H9 (cell line): ENCODE data around the gene ST3GAL5. TPM values are rescaled to one million over a fixed set of nuclear protein-coding genes. Genes with fewer than 3 reads are reported as not detected.

Source experiments
- DNase-seq: peaks from one replicate; pipeline ENCODE4 v3.0.0-alpha.2; 2017
- H2AFZ ChIP-seq: one replicate; pipeline ENCODE4 v1.6.1; 2013; ENCODE audit warnings: mild to moderate bottlenecking, low read length, control low read depth, moderate library complexity
- H2AK5ac ChIP-seq: 2 replicates; pipeline ENCODE4 v1.6.1; 2013; ENCODE audit warnings: low read length, control low read depth, mixed read lengths; ENCODE audit not compliant: insufficient read length
- H2BK120ac ChIP-seq: one replicate; pipeline ENCODE4 v1.6.1; 2013; ENCODE audit warnings: low read depth, mild to moderate bottlenecking, low read length, control low read depth, inconsistent platforms; ENCODE audit not compliant: poor library complexity, severe bottlenecking
- H2BK12ac ChIP-seq: 2 replicates; pipeline ENCODE4 v1.6.1; 2013; ENCODE audit warnings: low read length, control low read depth, mixed read lengths, low read depth; ENCODE audit not compliant: insufficient read length
- H2BK15ac ChIP-seq: 2 replicates; pipeline ENCODE4 v1.6.1; 2013; ENCODE audit warnings: low read depth, low read length, control low read depth
- H2BK20ac ChIP-seq: one replicate; pipeline ENCODE4 v1.6.1; 2013; ENCODE audit warnings: low read depth, mild to moderate bottlenecking, low read length, control low read depth, inconsistent platforms; ENCODE audit not compliant: poor library complexity, severe bottlenecking
- H2BK5ac ChIP-seq: 2 replicates; pipeline ENCODE4 v1.6.1; 2013; ENCODE audit warnings: low read length, control low read depth, mixed read lengths; ENCODE audit not compliant: insufficient read length
- H3K14ac ChIP-seq: 2 replicates; pipeline ENCODE4 v1.6.1; 2013; ENCODE audit warnings: low read length, control low read depth; ENCODE audit not compliant: insufficient read depth
- H3K18ac ChIP-seq: 2 replicates; pipeline ENCODE4 v1.6.1; 2013; ENCODE audit warnings: low read depth, mild to moderate bottlenecking, mixed read lengths, low read length, control low read depth; ENCODE audit not compliant: insufficient read length
- H3K23ac ChIP-seq: 2 replicates; pipeline ENCODE4 v1.6.1; 2013; ENCODE audit warnings: low read length, control low read depth, mixed read lengths, low read depth; ENCODE audit not compliant: insufficient read length
- H3K23me2 ChIP-seq: 2 replicates; pipeline ENCODE4 v1.6.1; 2013; ENCODE audit warnings: low read depth, mild to moderate bottlenecking, mixed read lengths, low read length, control low read depth; ENCODE audit not compliant: insufficient read length, poor library complexity, severe bottlenecking
- H3K27ac ChIP-seq: 2 replicates; pipeline ENCODE4 v1.5.1; 2013; ENCODE audit warnings: low read length, control low read depth, mixed read lengths, low read depth; ENCODE audit not compliant: insufficient read length
- H3K27me3 ChIP-seq: 2 replicates; pipeline ENCODE4 v1.6.1; 2013; ENCODE audit warnings: low read length, control low read depth, inconsistent platforms; ENCODE audit not compliant: insufficient read depth
- H3K4ac ChIP-seq: 2 replicates; pipeline ENCODE4 v1.6.1; 2013; ENCODE audit warnings: low read depth, mild to moderate bottlenecking, control low read depth, inconsistent platforms, low read length, moderate library complexity
- H3K4me1 ChIP-seq: 2 replicates; pipeline ENCODE4 v1.6.1; 2013; ENCODE audit warnings: low read length, control low read depth, inconsistent platforms; ENCODE audit not compliant: insufficient read depth
- H3K4me2 ChIP-seq: 2 replicates; pipeline ENCODE4 v1.6.1; 2013; ENCODE audit warnings: low read length, control low read depth, mixed read lengths; ENCODE audit not compliant: insufficient read length, insufficient read depth
- H3K56ac ChIP-seq: 2 replicates; pipeline ENCODE4 v1.6.1; 2013; ENCODE audit warnings: low read depth, mild to moderate bottlenecking, mixed read lengths, low read length, control low read depth; ENCODE audit not compliant: insufficient read length
- H3K79me1 ChIP-seq: 2 replicates; pipeline ENCODE4 v1.6.1; 2013; ENCODE audit warnings: low read depth, mild to moderate bottlenecking, moderate library complexity, low read length, control low read depth, inconsistent platforms; ENCODE audit not compliant: insufficient read depth, poor library complexity, severe bottlenecking
- H3K79me2 ChIP-seq: 2 replicates; pipeline ENCODE4 v1.6.1; 2013; ENCODE audit warnings: low read length, control low read depth, inconsistent platforms; ENCODE audit not compliant: insufficient read depth
- H3K9ac ChIP-seq: 2 replicates; pipeline ENCODE4 v1.6.1; 2013; ENCODE audit warnings: low read length, control low read depth, mixed read lengths; ENCODE audit not compliant: insufficient read length; ENCODE audit errors: extremely low read depth
- H3K9me3 ChIP-seq: one replicate; pipeline ENCODE4 v1.6.1; 2013; ENCODE audit warnings: low read depth, low read length, inconsistent platforms; ENCODE audit not compliant: control insufficient read depth
- H3T11ph ChIP-seq: one replicate; pipeline ENCODE4 v1.6.1; 2013; ENCODE audit warnings: mild to moderate bottlenecking, low read length, control low read depth, inconsistent platforms
- H4K20me1 ChIP-seq: one replicate; pipeline ENCODE4 v1.6.1; 2013; ENCODE audit not compliant: control insufficient read depth, insufficient read length, insufficient read depth
- H4K5ac ChIP-seq: 2 replicates; pipeline ENCODE4 v1.6.1; 2013; ENCODE audit warnings: low read depth, mild to moderate bottlenecking, mixed read lengths, low read length, control low read depth; ENCODE audit not compliant: insufficient read length
- H4K8ac ChIP-seq: replicated peaks from 2 replicates; pipeline ENCODE4 v1.6.1; 2013; ENCODE audit warnings: low read length, control low read depth, mixed read lengths, low read depth; ENCODE audit not compliant: insufficient read length
- H4K91ac ChIP-seq: 2 replicates; pipeline ENCODE4 v1.6.1; 2013; ENCODE audit warnings: low read depth, mild to moderate bottlenecking, moderate library complexity, mixed read lengths, low read length, control low read depth; ENCODE audit not compliant: insufficient read length
- H3K27ac Mint-ChIP-seq, 3 experiments: 2 replicates in 2 of 3; 3 replicates in 1 of 3; pipeline ENCODE4 v1.8.0; 2020 to 2021; ENCODE audit warnings: mixed read lengths in 3 of 3, mild to moderate bottlenecking in 1 of 3, moderate library complexity in 1 of 3
- H3K27me3 Mint-ChIP-seq: 2 replicates; pipeline ENCODE4 v1.8.0; 2021; ENCODE audit warnings: low read depth, mild to moderate bottlenecking, moderate library complexity, mixed read lengths
- H3K36me3 Mint-ChIP-seq, 3 experiments: 2 replicates in 2 of 3; 3 replicates in 1 of 3; pipeline ENCODE4 v1.8.0; 2020 to 2021; ENCODE audit warnings: low read depth in 3 of 3, mixed read lengths in 3 of 3; ENCODE audit not compliant: insufficient read depth in 1 of 3
- H3K4me1 Mint-ChIP-seq, 2 experiments: 2 replicates each; pipeline ENCODE4 v1.8.0; 2020; ENCODE audit warnings: mixed read lengths in 2 of 2
- H3K4me3 Mint-ChIP-seq, 2 experiments: 2 replicates in 1 of 2; 3 replicates in 1 of 2; pipeline ENCODE4 v1.8.0; 2020 to 2021; ENCODE audit warnings: mild to moderate bottlenecking in 2 of 2, mixed read lengths in 2 of 2, moderate library complexity in 1 of 2
- H3K9me3 Mint-ChIP-seq, 2 experiments: 2 replicates in 1 of 2; 3 replicates in 1 of 2; pipeline ENCODE4 v1.8.0; 2020; ENCODE audit warnings: mild to moderate bottlenecking in 2 of 2, mixed read lengths in 2 of 2, moderate library complexity in 1 of 2
- WGBS: extraction: QIAGEN DNeasy Blood & Tissue Kit; methylation state at CpG from one replicate; pipeline ENCODE4 v1.1.7; 2013; ENCODE audit warnings: missing lambda C conversion rate, low lambda C conversion rate, mixed read lengths; ENCODE audit not compliant: insufficient read length; ENCODE audit errors: extremely low coverage; 5-methylcytosine and 5-hydroxymethylcytosine counted together
- total RNA-seq: library from RNA; stranded (reverse); gene quantifications from 2 replicates; pipeline ENCODE4 v1.2.1, GENCODE V29; 2021
- TF ChIP-seq, protein P1 (sequence below): fragments of 200-600 bp; sonication (generic); conservative IDR thresholded peaks from 3 replicates; pipeline ENCODE4 v1.8.0; 2021; ENCODE audit warnings: antibody characterized with exemption, mild to moderate bottlenecking

Gene ST3GAL5
- total RNA-seq, 1 experiment from 2014 or later: 3.3 TPM

GRCh38 chr2:85938456-85938855 lies 49.7 kb upstream of the ST3GAL5 start:
- WGBS: no CpG with 5 or more reads among the region's 2 CpGs
- H3K9me3 ChIP-seq: no peaks in the 10 kb centered on the region
- no peak overlapping the region for H2BK120ac ChIP-seq

More at GRCh38 chr2:85938456-85938855, 49.7 kb upstream of the ST3GAL5 start:
- TF ChIP-seq, protein P1, sequence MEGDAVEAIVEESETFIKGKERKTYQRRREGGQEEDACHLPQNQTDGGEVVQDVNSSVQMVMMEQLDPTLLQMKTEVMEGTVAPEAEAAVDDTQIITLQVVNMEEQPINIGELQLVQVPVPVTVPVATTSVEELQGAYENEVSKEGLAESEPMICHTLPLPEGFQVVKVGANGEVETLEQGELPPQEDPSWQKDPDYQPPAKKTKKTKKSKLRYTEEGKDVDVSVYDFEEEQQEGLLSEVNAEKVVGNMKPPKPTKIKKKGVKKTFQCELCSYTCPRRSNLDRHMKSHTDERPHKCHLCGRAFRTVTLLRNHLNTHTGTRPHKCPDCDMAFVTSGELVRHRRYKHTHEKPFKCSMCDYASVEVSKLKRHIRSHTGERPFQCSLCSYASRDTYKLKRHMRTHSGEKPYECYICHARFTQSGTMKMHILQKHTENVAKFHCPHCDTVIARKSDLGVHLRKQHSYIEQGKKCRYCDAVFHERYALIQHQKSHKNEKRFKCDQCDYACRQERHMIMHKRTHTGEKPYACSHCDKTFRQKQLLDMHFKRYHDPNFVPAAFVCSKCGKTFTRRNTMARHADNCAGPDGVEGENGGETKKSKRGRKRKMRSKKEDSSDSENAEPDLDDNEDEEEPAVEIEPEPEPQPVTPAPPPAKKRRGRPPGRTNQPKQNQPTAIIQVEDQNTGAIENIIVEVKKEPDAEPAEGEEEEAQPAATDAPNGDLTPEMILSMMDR: no peak
- Mint-ChIP-seq H3K27ac (no peak overlapping the region), H3K4me1 (peaks cover 14 to 15% of the 10 kb centered on the region in 2 experiments), H3K36me3 (peaks cover 5 to 26% (median 17%) of the 10 kb centered on the region in 3 experiments; a peak in 6 of 7 replicates), H3K9me3 (peaks cover 26 to 27% of the 10 kb centered on the region in 2 experiments), H3K4me3 (no peak overlapping the region), H3K27me3 (peaks cover 7% of the 10 kb centered on the region)
- Histone ChIP-seq H3K4me1 (no peaks in the 10 kb centered on the region; the same call in 1 of the 2 replicates), H3K4ac (no peak overlapping the region), H3K23me2 (no peaks in the 10 kb centered on the region), H2BK12ac (no peak overlapping the region), H4K20me1 (no peaks in the 10 kb centered on the region), H3K79me2 (no peaks in the 10 kb centered on the region), H2BK15ac (no peak overlapping the region), H2AFZ (no peak overlapping the region), H4K91ac (no peak overlapping the region), H3K14ac (no peak overlapping the region), H3T11ph (no peak overlapping the region), H3K56ac (no peak overlapping the region), H4K5ac (no peak overlapping the region), H3K18ac (no peak overlapping the region), H3K9ac (no peak overlapping the region), H3K27me3 (no peaks in the 10 kb centered on the region), H3K79me1 (no peaks in the 10 kb centered on the region), H3K27ac (no peak overlapping the region), H2BK20ac (no peak overlapping the region), H4K8ac (no peak overlapping the region), H3K23ac (no peak overlapping the region), H2AK5ac (no peak overlapping the region), H2BK5ac (no peak overlapping the region), H3K4me2 (no peak overlapping the region)
- DNase-seq: no peak
